ENCODE measurements around the gene CCL8. TPM values are rescaled to one million over a fixed set of nuclear protein-coding genes. Genes with fewer than 3 reads are reported as not detected.
A peak's percentile ranks its signal among the peaks of the same experiment; 100 is the strongest.

CCL8 gene
- not detected for total RNA-seq (2021; ENCODE audit: unreplicated experiment)
- not detected for polyA plus RNA-seq (2012; ENCODE audit: insufficient read length)
- Bru-seq, nascent RNA: not detected
- percentile 17 among the genes with signal in this experiment for BruChase-seq, experiment 1, labeled RNA remaining after a 2-hour chase
- BruChase-seq, experiment 2, labeled RNA remaining after a 6-hour chase: not detected
- long read RNA-seq: 0 reads

- H3K4me3 ChIP-seq (ENCODE audit: low read depth in 2 of 2, low read length in 2 of 2): no peak within 1 kb of the TSS
- ATAC-seq (no peak), DNase-seq (ENCODE audit: low read depth, low spot score) (no peak)
- H3K4me1 ChIP-seq (ENCODE audit: control insufficient read depth, insufficient read depth, low read length): no peaks in the 10 kb centered on the region
- no peaks in the 10 kb centered on the region for H3K36me3 ChIP-seq (ENCODE audit: control insufficient read depth, insufficient read depth, low read length)
- H3K27ac ChIP-seq (ENCODE audit: low read length): no peak within 1 kb of the TSS
- CTCF ChIA-PET: interaction anchor here (0.6 kb wide), 1 partner anchor 45 kb away, joined by 3 read pairs; no protein-coding TSS in a partner anchor
- POLR2A ChIA-PET: no interaction called here
- in situ Hi-C loops (cut with HindIII; ENCODE audit: low pct_unique_long_range_greater_than_20kb, low sequenced_read_pairs): no loop called here
- no peaks in the 10 kb centered on the region for H3K9me3 ChIP-seq (ENCODE audit: control insufficient read depth, insufficient read depth, low read depth, low read length)
- H3K27me3 ChIP-seq (ENCODE audit: control insufficient read depth, insufficient read depth, low read length): no peaks in the 10 kb centered on the region
- intact Hi-C loops (cut with micrococcal nuclease; ENCODE audit: unreplicated experiment): no loop called here
- no peak for TF ChIP-seq SIN3A (IDR thresholded peaks at IDR 0.05; ENCODE audit: borderline replicate concordance, insufficient read depth, low read depth, low read length)
- TF ChIP-seq POLR2AphosphoS5 (IDR thresholded peaks at IDR 0.05; ENCODE audit: low read depth, low read length): no peak
- TF ChIP-seq, protein P1, sequence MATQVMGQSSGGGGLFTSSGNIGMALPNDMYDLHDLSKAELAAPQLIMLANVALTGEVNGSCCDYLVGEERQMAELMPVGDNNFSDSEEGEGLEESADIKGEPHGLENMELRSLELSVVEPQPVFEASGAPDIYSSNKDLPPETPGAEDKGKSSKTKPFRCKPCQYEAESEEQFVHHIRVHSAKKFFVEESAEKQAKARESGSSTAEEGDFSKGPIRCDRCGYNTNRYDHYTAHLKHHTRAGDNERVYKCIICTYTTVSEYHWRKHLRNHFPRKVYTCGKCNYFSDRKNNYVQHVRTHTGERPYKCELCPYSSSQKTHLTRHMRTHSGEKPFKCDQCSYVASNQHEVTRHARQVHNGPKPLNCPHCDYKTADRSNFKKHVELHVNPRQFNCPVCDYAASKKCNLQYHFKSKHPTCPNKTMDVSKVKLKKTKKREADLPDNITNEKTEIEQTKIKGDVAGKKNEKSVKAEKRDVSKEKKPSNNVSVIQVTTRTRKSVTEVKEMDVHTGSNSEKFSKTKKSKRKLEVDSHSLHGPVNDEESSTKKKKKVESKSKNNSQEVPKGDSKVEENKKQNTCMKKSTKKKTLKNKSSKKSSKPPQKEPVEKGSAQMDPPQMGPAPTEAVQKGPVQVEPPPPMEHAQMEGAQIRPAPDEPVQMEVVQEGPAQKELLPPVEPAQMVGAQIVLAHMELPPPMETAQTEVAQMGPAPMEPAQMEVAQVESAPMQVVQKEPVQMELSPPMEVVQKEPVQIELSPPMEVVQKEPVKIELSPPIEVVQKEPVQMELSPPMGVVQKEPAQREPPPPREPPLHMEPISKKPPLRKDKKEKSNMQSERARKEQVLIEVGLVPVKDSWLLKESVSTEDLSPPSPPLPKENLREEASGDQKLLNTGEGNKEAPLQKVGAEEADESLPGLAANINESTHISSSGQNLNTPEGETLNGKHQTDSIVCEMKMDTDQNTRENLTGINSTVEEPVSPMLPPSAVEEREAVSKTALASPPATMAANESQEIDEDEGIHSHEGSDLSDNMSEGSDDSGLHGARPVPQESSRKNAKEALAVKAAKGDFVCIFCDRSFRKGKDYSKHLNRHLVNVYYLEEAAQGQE (IDR thresholded peaks at IDR 0.05; ENCODE audit: insufficient read depth in 1 of 2, low read depth in 2 of 2, low read length in 1 of 2): no peak
- no peak for TF ChIP-seq TCF7L2 (IDR thresholded peaks at IDR 0.05; ENCODE audit: low read depth, low read length)
- TF ChIP-seq, protein P2, sequence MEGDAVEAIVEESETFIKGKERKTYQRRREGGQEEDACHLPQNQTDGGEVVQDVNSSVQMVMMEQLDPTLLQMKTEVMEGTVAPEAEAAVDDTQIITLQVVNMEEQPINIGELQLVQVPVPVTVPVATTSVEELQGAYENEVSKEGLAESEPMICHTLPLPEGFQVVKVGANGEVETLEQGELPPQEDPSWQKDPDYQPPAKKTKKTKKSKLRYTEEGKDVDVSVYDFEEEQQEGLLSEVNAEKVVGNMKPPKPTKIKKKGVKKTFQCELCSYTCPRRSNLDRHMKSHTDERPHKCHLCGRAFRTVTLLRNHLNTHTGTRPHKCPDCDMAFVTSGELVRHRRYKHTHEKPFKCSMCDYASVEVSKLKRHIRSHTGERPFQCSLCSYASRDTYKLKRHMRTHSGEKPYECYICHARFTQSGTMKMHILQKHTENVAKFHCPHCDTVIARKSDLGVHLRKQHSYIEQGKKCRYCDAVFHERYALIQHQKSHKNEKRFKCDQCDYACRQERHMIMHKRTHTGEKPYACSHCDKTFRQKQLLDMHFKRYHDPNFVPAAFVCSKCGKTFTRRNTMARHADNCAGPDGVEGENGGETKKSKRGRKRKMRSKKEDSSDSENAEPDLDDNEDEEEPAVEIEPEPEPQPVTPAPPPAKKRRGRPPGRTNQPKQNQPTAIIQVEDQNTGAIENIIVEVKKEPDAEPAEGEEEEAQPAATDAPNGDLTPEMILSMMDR (IDR thresholded peaks at IDR 0.05): no peak
- BruUV-seq (replicated peaks): no TSS peak
Observed at GRCh38 chr17:34319039-34319483, at the start of gene CCL8. CCL8 (plus strand) TSS chr17:34319435; CDS start chr17:34319502, 67 bp downstream.

DNA sequence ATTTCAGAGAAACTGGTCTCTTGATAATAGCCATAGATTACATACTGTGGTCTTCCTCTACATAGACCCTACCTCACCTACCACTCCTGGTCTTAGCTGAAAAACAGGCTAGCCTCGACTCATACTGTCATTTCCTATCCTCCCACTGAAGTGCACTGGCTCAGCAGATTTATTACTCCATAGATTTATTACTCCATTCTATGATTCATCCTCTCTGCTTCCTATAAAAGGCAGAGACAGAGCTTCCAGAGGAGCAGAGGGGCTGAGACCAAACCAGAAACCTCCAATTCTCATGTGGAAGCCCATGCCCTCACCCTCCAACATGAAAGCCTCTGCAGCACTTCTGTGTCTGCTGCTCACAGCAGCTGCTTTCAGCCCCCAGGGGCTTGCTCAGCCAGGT is 49.3 kb upstream of the CCL8 start, which contains the start of gene CCL7:
CCL7 (plus strand) TSS at position 253 of the 400 bp plus-strand sequence; CDS start at position 323, 70 bp downstream.
- no TSS peak for BruUV-seq (replicated peaks)
- TF ChIP-seq SIN3A (IDR thresholded peaks at IDR 0.05; ENCODE audit: borderline replicate concordance, insufficient read depth, low read depth, low read length): no peak
- no peak for TF ChIP-seq TCF7L2 (IDR thresholded peaks at IDR 0.05; ENCODE audit: low read depth, low read length)
- no peak for TF ChIP-seq POLR2AphosphoS5 (IDR thresholded peaks at IDR 0.05; ENCODE audit: low read depth, low read length)
- TF ChIP-seq, protein P2 (IDR thresholded peaks at IDR 0.05): no peak
- TF ChIP-seq, protein P1 (IDR thresholded peaks at IDR 0.05; ENCODE audit: insufficient read depth in 1 of 2, low read depth in 2 of 2, low read length in 1 of 2): no peak
- Histone ChIP-seq H3K9me3 (ENCODE audit: control insufficient read depth, insufficient read depth, low read depth, low read length) (no peaks in the 10 kb centered on the region), H3K27ac (ENCODE audit: low read length) (no peak within 1 kb of the TSS; the same call in 1 of the 2 replicates), H3K36me3 (ENCODE audit: control insufficient read depth, insufficient read depth, low read length) (no peaks in the 10 kb centered on the region), H3K4me1 (ENCODE audit: control insufficient read depth, insufficient read depth, low read length) (no peaks in the 10 kb centered on the region; the same call in 1 of the 2 replicates), H3K27me3 (ENCODE audit: control insufficient read depth, insufficient read depth, low read length) (no peaks in the 10 kb centered on the region), H3K4me3 (ENCODE audit: low read depth in 2 of 2, low read length in 2 of 2) (no peak within 1 kb of the TSS)
- no peak for DNase-seq (ENCODE audit: low read depth, low spot score)
- ChIA-PET POLR2A (no interaction called here), CTCF (no interaction called here)
- ATAC-seq: peak; percentile 70
- intact Hi-C loops (cut with micrococcal nuclease; ENCODE audit: unreplicated experiment): no loop called here
- in situ Hi-C loops (cut with HindIII; ENCODE audit: low pct_unique_long_range_greater_than_20kb, low sequenced_read_pairs): no loop called here
